Activated gamma-delta T cell treated with Interleukin-2 at 50 U/mL for 16 hours (primary cell): ENCODE measurements around the gene TMTC1.

ENCODE experiments used
- DNase-seq: peaks from one replicate; pipeline ENCODE4 v3.0.0-alpha.2; 2020

Gene TMTC1

DNA sequence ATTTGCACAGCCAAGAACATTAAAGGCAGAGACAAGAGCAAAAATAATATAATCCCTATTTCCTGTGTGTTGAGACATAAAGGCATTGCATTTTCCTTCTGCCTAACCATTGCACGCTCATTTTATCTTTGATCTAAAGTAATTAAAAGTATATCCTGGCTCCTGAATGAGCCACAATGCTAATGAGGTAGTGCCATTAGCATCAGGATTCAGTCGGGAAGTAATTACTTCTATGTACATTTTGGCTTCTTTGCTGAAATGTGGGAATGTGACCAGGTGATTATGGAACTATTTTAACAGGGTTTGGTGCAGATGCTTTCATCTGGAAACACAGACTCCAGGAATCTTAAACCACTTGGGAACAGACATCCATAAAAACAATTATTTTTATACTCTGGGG, 77.4 kb downstream of the TMTC1 start:
- no peak for DNase-seq

DNA sequence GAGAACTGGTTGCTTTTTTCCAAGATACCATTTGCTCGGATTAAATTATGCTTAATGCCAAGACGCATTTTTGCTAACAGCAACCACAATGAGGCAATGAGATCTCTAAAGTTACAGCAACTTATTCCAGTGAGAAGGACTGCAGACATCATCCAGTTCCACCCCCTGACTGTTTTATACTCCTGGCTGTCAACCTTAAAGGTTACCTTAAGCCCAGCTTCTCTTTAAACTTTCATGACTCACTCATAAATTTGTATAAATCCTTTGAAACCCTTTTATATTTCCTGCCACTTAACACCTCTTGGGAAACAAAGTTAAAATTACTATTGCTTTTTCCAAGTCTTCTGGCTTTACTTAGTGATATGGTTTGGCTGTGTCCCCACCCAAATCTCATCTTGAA, 80.2 kb downstream of the TMTC1 start:
- no peak for DNase-seq

DNA sequence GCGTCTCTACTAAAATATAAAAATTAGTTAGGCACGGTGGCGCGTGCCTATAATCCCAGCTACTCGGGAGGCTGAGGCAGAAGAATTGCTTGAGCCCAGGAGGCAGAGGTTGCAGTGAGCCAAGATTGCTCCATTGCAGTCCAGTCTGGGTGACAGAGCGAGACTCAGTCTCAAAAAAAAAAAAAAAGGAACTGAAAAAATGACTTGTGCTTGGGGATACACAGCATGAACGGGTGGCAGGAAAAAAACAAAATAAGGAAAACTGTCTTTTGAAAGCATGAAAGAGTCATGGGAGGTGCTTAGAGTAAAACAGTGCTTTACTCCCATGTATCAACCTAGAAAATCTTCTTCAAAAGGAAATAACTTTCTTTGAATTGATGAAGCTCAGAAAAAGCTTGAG, 80.8 kb downstream of the TMTC1 start:
- DNase-seq, result no peak

DNA sequence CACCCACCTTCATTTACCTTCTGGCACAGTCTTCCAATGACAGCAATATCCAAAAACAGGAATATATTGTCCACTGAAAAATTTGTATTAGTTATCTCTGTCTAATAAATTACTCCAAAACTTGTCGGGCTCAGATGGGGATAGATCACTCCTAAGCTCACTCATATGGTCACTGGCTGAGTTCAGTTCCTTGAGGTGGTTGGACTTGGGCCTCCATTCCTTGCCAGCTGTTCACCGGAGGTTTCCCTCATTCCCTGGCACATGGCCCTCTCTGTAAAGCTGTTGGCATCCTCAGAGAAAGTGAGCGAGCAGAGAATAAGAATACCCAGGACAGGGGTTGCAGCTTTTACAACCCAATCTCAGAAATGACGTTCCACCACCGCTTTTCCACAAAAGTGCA, 81.5 kb downstream of the TMTC1 start:
- DNase-seq, result no peak

DNA sequence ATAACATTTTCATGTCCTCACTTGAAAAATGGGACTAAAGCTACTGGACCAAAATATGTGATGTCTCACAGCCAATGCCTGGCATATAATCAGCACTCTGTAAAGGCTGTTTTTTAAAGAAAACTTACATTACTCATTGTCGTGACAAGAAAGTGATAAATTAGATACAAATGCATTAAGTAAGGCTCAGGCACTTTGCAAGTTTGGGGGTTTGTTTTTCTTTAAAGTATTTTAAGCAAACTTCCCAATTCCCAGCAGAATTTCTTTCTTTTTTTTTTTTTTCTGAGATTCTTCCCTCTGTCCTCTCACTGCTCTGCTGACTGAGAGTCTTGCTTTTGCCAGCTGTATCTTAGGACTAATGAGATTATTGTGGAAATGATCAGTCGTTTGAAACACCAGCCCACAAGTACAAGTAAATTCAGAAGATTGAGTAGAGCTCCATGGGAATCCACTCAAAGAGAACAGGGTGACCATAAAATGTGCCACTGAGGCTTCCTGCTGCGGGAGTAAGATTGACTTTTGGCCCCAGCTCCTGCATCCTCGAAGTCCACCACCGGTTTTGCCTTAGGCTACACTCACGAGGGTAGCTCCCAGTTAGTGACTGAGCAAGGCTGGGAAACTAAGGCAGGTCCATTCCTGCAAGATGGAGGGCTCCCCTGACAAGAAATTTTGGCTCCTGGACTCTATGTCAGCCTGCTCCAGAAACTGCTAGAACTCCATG, 82.8 kb downstream of the TMTC1 start:
- DNase-seq, result no peak

DNA sequence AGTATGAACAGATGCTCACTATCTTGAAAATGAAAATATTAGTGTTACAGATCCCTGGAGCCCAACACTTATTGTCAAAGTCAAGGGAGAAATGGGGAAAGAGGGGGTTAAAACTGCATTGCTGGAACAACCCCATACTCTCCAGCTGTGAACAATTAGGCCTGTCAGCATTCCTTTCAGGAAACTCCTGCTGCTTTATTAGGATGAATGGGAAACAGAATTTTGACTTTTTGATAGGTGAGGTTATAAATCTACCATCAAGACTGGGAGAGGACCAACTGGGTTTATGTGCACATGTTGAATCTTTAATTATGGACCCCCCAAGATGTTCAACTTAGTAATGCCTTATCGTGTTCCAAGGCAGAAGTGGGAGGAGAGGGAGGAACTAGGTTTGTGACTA, 85.0 kb downstream of the TMTC1 start:
- no peak for DNase-seq

DNA sequence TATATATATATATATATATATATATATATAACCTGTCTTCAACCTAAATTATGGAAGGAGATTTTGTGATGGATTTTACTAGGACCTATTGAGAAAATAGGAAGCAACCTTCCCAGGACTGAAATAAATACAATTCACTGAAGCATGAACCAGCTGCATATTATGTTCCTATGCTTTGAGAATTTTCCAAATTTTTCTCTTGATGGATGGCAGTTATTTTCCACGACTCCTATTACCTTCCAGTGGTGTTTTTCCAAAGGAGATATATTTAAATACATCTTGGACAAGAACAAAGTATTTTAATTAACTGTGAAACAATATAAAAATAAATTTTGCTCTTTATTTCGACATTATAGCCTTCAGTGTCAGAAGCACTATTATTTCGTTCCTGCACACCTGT, 87.9 kb downstream of the TMTC1 start:
- no peak for DNase-seq

DNA sequence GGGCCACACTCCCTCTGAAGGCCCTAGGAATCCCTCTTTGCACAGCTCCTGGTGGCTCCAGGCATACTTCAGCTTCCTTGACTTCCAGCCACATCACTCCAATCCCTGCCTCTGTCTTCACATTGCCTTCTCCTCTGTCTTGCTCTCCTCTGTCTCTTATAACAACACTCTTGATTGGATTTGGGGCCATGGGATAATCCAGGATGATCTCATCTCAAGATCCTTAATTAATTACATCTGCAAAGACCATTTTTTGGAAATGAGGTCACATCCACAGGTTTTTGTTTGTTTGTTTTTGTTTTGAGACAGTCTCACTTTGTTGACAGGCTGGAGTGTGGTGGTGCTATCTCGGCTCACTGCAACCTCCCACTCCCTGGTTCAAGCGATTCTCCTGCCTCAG, 88.7 kb downstream of the TMTC1 start:
- no peak for DNase-seq

DNA sequence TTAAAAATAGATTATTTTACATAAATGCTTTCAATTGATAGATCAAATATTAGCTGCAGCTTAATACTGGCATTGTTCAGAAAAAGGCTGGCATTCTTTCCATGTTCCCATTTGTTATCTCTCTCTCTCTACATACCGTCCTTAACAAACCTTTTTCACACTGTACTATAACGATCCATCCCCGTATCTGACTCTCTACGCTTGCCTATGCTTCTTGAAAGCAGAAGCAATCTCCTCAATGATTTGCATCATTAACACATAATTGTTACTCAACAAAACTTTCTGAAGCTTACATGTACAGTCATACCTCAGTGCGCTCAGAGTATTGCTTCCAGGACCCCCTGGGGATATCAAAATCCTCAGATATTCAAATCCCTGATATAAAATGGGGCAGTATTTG, 89.7 kb downstream of the TMTC1 start:
- no peak for DNase-seq

DNA sequence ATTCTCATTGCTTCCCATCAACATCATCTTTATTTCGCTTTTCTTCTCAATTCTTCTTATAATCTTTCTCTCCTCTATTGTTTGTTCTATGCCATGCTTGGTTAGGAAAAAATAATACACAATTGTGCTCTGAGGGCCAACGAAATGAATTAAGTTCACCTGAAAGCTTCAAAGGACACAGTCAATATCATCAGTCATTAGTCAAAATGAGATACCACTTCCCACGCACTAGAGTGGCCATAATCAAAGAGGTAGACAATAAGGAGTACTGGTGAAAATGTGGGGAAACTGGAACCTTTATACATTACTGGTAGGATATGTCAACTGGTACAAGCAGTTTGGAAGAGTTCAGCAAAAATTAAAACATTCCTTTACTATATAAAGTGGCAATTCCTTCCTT, 91.5 kb downstream of the TMTC1 start:
- no peak for DNase-seq

DNA sequence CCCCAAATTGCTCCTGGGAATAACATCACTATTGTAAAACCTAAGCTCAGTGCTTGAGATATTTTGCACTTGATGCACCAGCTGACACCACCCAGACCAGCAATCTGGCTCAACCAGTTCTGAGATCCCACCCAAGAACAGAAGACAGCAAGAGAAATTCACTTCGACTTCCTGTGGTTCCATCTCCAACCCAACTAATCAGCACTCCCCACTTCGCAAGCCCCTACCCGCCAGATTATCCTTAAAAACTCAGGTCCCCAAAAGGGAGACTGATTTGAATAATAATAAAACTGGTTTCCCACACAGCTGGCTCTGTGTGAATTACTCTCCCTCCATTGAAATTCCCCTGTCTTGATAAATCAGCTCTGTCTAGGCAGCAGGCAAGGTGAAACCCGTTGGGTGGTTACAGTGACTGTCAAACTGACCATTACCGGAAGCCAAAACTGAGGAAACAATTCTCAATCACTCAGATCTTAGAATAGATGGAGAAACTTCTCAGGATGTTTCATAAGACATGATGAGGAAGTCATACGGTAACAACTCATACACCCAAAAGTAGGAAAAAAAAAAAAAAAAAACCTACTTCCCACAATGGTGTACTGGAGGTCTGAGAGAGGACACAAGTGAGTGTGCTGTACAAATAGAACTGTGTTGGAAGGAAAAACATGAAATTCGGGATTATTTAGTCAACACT, 92.4 kb downstream of the TMTC1 start:
- DNase-seq, result no peak

DNA sequence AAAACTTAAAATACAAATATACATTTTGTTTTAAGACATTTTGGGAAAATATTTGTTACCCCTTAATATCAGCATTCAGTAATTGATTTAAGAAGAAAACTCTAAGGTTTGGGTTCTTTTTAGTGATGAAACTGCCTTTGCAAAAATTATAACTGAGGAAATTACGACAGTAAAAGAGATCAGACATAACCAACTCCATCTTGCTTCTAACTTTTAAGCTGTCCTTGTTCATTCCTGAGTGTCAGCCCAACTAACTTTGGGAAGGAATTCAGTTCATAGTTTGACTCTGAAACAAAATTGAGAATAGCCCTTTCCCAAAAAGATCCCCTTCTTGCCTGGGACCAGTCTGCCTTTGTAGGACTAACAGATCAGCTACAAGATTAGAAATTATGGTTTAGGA, 93.0 kb downstream of the TMTC1 start:
- no peak for DNase-seq

DNA sequence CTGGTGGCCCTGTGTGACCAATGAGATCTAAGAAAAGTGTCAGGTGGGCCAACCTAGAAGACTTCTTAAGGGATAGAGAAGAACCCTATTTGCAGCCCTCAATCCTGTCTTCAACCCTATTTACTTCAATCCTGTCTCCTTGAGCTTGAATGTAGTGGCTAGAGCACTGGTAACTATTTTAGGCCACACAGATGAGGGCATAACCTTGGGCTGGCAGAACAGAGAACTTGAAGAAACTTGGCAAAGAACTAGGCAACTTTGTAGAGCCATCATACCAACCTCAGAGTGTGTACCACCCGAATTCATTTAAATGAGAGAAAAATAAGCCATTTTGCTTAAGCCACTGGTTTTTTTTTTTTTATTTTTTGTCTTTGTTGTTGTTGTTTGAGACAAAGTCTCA, 94.8 kb downstream of the TMTC1 start:
- no peak for DNase-seq

DNA sequence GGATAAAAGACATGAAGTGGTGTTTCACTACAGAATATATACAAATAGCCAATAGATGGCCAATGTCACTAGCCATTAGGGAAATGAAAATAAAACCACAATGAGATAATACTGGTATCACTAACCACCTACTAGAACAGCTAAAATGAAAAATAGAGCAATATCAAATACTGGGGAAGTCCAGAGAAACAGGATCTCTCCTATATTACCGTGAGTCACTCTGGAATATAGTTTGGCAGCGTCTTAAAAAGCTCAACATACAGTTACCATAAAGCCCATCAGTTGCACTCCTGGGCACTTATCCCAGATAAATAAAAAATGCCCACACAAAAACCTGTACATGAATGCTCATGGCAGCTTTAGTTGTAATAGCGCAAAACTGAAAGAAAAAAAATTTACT, 101.7 kb downstream of the TMTC1 start:
- DNase-seq, result no peak

DNA sequence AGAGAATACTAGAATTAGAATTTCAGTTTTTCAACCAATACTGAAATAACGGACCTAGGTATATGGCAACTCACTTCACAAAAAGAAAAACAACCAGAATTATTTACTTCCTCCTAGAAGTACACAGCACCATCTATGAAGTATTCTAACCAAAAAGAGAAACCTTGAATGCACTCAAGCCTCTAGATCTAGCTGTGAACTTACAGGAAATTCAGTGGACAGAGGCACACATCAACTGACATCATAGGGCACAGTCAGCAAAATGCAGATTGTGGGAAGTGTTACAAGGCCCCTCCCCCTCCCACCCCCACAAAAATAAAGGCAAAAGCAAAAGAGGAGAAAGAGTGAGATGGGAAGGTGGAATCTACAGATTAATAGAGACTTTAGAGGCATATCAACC, 102.4 kb downstream of the TMTC1 start:
- no peak for DNase-seq

DNA sequence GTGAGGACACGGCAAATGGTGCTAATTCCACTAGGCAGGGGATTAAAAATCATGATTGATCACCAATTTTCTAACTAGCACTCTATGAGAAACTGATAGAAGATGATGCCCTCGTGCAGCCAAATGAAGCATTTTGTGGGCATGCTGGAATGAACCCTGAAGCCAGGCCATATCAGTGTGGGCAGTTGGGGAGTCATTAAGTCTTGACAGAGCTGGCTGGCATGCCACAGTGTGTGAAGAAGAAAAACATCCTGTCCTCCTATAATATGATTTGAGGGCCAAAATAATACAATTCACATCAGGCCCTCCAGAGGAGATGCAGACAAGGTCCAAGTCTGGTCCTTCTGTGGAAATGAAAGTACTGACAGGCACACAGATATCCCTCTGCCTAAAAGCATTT, 107.1 kb downstream of the TMTC1 start:
- no peak for DNase-seq

DNA sequence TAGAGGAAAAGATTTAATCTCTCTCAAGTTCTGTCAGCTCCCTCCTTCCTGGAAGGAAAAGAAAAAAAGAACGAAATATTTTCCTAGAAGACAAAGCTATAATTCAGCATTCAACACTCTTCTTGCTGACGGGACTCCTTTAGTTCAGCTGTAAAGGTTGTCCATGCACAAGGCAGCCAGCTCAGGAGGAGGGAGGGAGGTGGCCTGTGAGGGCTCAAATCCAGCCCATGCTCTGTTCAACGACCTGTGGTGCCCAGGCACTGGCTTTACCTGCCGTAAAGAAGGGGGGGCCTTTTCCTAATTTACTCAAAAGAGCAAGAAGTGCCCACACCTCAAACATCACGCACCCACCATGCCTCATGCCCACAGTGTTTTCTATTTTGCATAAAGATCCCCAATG, 109.3 kb downstream of the TMTC1 start:
- DNase-seq, result no peak

DNA sequence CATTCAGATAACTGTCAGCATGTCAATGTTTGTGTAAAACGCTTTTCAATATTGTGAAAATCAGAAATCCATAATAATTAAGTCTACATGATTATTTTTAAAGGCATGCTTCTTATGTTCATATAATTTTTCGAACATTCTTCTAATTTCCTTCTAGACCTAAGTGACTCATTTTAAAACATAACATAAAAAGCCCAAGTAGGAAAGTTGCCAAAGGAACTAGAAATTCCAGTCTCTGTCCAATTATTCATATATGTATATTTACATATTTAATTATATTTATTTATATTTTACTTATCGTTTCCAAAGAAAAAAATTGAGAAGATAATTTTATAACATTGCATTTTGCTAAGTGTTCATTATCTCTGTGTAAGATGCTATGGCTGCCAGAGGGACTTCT, 110.4 kb downstream of the TMTC1 start:
- no peak for DNase-seq

DNA sequence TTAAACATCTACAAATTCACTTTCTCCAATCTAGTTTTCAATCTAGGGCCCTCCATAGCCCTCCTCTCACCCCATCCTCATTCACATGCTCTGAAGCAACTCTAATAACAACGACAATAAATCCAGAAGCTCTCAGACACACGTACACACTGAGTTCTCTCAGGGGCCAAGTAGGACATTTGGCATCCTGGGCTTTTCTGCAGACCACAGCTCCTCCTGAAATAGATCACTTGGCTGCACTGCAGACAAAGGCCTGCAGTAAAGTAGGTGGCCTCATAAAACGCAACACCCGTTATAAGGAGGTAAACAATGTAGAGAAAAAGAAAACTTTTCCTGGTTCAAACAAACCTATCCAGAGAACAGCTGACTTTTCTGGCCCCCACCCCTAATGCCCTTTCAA, 111.2 kb downstream of the TMTC1 start:
- DNase-seq, result no peak

DNA sequence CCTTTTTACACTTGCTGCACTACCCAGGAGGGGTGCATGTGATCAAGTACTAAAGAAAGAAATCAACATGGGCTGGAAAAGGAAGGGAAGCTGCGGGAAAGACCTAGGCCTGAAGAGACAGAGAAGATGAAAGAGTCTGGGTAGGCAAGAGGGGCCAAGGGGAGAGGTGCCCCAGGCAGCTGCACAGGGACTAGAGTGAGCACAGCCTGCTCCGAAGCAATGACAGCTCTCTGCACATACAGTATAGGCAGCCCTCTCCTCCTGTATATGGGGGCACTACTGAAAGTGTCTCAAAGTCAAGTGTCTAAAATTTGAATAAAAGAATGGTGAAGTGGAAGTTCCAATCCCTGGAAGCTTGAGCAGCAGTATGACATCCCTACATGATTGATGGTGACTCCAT, 112.0 kb downstream of the TMTC1 start:
- DNase-seq, result no peak

DNA sequence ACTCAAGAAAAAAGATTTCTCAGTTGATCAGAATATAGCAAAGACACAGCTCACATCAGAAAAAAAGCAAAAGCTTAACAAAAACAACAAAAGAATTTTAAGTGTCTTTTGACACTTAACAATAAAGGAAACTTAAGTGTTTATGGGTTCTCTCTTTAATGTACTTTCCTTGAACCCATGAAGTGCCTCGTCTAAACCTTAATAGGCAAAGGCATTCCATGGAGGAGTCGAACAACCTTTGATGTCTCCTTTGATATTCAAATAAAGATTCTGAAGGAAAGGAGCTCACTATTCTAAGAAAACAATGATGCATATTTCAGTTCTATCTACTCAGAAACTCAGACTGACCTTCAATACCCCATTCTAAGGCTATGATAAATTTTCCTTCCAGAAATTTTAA, 116.7 kb downstream of the TMTC1 start:
- no peak for DNase-seq

DNA sequence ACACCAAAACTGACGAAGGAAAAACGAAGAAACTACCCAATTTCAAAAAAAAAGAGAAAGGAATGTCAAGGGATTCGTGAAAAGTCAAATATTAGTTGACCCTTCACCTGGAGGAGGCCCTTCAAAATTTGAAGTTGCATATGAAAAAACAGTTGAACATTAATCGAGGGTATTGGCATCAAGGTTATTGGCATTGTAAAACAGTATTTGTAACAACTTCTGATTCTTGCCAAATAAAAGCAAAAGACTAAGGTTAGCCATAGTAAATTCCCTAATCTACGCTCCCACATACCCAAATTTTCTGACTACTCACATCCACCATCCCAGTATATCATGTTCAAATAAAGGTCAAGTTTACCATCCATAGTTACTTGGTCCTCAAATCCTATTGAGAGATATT, 118.6 kb downstream of the TMTC1 start:
- DNase-seq, result no peak

DNA sequence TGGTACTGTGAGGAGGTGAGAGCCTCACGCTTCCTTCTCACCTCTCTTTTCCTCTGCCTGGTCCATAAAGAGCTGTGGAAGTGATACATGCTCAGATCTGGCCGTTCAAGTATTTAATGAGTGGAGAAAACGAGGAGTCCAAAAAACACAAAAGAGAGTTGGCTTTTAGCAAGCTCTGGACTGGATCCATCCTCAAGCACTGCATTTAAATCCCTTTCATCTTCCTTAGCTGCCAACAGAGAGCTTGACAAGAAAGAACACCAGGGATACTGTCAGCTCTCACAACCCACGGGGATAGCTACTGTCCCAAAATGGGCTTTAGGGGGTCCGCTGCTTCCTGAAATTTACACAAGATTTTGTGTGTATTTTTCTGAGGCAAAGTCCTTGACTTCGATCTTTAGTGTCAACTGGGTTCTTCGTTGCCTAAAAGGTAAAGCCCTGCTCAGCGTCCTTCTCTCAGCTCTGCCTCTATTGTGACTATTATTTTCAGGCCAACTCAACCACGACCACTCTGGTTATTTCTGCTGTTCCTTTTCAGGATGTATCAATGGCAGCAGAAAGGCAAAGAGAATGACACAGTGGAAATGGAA, 120.9 kb downstream of the TMTC1 start:
- DNase-seq, result no peak

DNA sequence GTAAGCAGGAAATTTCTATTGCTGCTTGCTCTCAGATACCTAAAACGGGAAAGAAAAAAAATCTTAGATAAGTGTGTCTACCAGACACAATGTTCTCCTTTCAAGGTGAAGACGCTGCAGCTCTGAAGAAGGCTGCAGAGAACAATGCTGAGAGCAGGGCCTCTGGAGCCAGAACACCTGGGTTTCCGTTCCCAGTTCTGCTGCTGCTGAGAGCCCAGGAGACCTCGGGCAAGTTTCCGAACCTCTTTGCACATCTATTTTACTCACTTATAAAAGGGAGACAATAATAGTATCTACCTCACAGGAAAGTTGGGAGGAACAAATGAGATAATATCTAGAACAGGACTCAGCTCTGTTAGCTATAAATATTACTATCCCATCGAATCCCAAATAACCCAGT, 122.9 kb downstream of the TMTC1 start:
- no peak for DNase-seq
